Suprapubic skin (tissue), 4 donors: ENCODE measurements around the gene REPIN1. TPM values are rescaled to one million over a fixed set of nuclear protein-coding genes. Genes with fewer than 3 reads are reported as not detected.
"Not testable (repeated sequence)": the region's sequence is repeated elsewhere in the genome, so short reads cannot be mapped to it uniquely, and the experiment has no call there.

Experiments
- DNase-seq, 2 donors: peaks; one replicate each; pipeline ENCODE4 v3.0.0-alpha.2; 2019; ENCODE audit warnings: low spot score in 2 of 2
- H3K27ac ChIP-seq: fragments of 200-600 bp; sonication (generic); one replicate; pipeline ENCODE4 v1.5.1; 2019
- H3K27me3 ChIP-seq: fragments of 200-600 bp; sonication (generic); one replicate; pipeline ENCODE4 v1.5.1; 2019
- H3K36me3 ChIP-seq: fragments of 200-600 bp; sonication (generic); one replicate; pipeline ENCODE4 v1.5.1; 2019
- H3K4me1 ChIP-seq: fragments of 200-600 bp; sonication (generic); one replicate; pipeline ENCODE4 v1.5.1; 2019
- H3K4me3 ChIP-seq: fragments of 200-600 bp; sonication (generic); one replicate; pipeline ENCODE4 v1.5.1; 2019; ENCODE audit warnings: mild to moderate bottlenecking
- H3K9me3 ChIP-seq: fragments of 200-600 bp; sonication (generic); one replicate; pipeline ENCODE4 v1.5.1; 2019
- EP300 ChIP-seq: sonication (generic); formaldehyde crosslinking; IDR thresholded peaks from one replicate; pipeline ENCODE4 v1.6.1; 2017; ENCODE audit warnings: antibody characterized with exemption
- POLR2A ChIP-seq, 2 donors: fragments of 450-650 bp; IDR thresholded peaks; one replicate each; pipeline ENCODE4 v1.6.1; 2017; ENCODE audit warnings: antibody characterized with exemption in 2 of 2, mild to moderate bottlenecking in 2 of 2, moderate library complexity in 2 of 2
- POLR2AphosphoS5 ChIP-seq, 3 donors: sonication (generic); formaldehyde crosslinking; IDR thresholded peaks; one replicate each; pipeline ENCODE4 v1.6.1; 2017; ENCODE audit warnings: antibody characterized with exemption in 3 of 3
- WGBS: methylation state at CpG from one replicate; pipeline ENCODE4 v1.1.5; 2018; 5-methylcytosine and 5-hydroxymethylcytosine counted together
- total RNA-seq, 4 donors: library from RNA; depleted of rRNA; stranded (reverse); fragments of >200 nt; gene quantifications; one replicate each; pipeline ENCODE4 v1.1.0, GENCODE V29; 2016
- TF ChIP-seq, protein P1 (sequence below), 2 donors: fragments of 200-600 bp in 1 of 2; fragments of 450-650 bp in 1 of 2; sonication (generic) in 1 of 2; IDR thresholded peaks; one replicate each; pipeline ENCODE4 v1.5.1; 2016 to 2019; ENCODE audit warnings: antibody characterized with exemption in 2 of 2, mild to moderate bottlenecking in 1 of 2, moderate library complexity in 1 of 2

Gene REPIN1
- total RNA-seq, 4 donors from 2014 or later = 56.1 to 75.5 (median 73.7) TPM

DNA sequence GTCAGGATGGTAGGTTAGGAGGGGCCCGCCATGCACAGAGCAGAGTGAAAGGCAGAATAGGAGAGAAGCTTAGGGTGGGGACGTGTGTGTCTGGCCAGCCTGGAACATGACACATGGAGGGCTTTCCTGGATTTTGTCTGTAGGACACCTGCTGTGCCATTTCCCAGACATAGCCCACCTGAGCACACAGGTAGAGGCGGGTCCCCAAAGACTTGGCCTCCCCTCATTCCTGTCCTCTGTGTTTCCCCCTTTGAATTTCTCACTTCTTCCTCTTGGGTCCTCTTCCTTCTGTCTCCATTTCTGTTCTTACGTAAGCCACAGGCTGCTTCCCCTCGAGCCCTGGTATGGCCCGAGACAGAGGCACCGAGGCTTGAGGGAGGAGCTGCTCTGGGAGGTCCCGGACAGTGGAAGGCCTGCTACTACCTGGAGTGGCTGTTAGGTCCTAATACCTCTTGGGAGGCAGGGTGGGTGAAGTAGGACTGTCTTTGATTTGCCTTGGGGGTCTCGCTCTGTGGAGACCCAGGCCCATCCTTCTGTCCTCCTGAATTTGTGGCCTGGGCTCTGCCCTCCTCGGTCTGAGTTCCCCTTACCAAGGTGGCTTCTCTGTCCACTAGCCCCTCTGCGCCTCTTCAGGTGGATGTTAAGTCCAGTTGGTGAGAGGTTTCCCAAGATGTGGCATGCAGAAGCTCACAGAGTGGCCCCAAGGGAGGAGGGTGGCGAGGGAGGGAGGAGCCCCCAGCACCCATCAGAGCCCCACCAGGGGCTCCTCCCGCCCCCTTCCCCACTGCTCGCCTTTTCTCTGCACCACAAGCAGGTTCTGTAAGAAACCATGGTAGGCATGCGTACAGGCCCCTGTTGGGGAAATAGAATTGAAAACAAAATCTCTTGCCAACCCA is 16.0 kb downstream of the REPIN1 start:
- H3K9me3 ChIP-seq = no peaks in the 10 kb centered on the region
- H3K4me1 ChIP-seq = peaks cover 37% of the 10 kb centered on the region
- H3K36me3 ChIP-seq = no peaks in the 10 kb centered on the region
- TF ChIP-seq, protein P1, sequence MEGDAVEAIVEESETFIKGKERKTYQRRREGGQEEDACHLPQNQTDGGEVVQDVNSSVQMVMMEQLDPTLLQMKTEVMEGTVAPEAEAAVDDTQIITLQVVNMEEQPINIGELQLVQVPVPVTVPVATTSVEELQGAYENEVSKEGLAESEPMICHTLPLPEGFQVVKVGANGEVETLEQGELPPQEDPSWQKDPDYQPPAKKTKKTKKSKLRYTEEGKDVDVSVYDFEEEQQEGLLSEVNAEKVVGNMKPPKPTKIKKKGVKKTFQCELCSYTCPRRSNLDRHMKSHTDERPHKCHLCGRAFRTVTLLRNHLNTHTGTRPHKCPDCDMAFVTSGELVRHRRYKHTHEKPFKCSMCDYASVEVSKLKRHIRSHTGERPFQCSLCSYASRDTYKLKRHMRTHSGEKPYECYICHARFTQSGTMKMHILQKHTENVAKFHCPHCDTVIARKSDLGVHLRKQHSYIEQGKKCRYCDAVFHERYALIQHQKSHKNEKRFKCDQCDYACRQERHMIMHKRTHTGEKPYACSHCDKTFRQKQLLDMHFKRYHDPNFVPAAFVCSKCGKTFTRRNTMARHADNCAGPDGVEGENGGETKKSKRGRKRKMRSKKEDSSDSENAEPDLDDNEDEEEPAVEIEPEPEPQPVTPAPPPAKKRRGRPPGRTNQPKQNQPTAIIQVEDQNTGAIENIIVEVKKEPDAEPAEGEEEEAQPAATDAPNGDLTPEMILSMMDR (IDR thresholded peaks at IDR 0.05) = no peak
- TF ChIP-seq POLR2AphosphoS5 (IDR thresholded peaks at IDR 0.05) = no peak
- no peak for TF ChIP-seq EP300
- no peak for TF ChIP-seq POLR2A (IDR thresholded peaks at IDR 0.05)
- WGBS = 82% methylated on average over 15 of the region's 15 CpGs
- H3K27me3 ChIP-seq = no peaks in the 10 kb centered on the region
- peak in 1 of 2 donors; percentile 55 for DNase-seq
- H3K4me3 ChIP-seq = no peak overlapping the region
- peak overlapping the region; percentile 15 for H3K27ac ChIP-seq

- H3K9me3 ChIP-seq = no peaks in the 10 kb centered on the region
- TF ChIP-seq POLR2AphosphoS5 (IDR thresholded peaks at IDR 0.05) (no peak), EP300 (no peak), POLR2A (IDR thresholded peaks at IDR 0.05) (no peak)
- TF ChIP-seq, protein P1 (IDR thresholded peaks at IDR 0.05) = no peak
- peaks cover 30% of the 10 kb centered on the region for H3K4me1 ChIP-seq
- no peak overlapping the region for H3K4me3 ChIP-seq
- no peaks in the 10 kb centered on the region for H3K36me3 ChIP-seq
- H3K27me3 ChIP-seq = no peaks in the 10 kb centered on the region
- 70% methylated on average over 11 of the region's 14 CpGs for WGBS
- no peak overlapping the region for H3K27ac ChIP-seq
- no peak for DNase-seq
Measured at GRCh38 chr7:150385302-150385723, 16.7 kb downstream of the REPIN1 start.

DNA sequence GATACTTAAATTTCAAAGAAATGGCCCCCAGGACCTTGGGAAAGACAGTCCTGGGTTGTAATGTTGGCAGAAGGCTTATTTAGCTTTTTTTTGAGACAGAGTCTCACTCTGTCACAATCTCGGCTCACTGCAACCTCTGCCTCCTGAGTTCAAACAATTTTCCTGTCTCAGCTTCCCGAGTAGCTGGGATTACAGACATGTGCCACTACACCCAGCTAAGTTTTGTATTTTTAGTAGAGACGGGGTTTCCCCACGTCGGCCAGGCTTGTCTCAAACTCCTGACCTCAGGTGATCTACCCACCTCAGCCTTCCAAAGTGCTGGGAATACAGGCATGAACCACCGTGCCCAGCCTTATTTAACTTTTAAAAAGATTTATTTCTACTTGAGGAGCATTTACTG is 17.3 kb downstream of the REPIN1 start:
- H3K9me3 ChIP-seq, H3K36me3 ChIP-seq, DNase-seq, H3K4me3 ChIP-seq, H3K27ac ChIP-seq, H3K27me3 ChIP-seq: not testable (repeated sequence)
- peaks cover 27% of the 10 kb centered on the region for H3K4me1 ChIP-seq
- WGBS = 55% methylated on average over 6 of the region's 6 CpGs

DNA sequence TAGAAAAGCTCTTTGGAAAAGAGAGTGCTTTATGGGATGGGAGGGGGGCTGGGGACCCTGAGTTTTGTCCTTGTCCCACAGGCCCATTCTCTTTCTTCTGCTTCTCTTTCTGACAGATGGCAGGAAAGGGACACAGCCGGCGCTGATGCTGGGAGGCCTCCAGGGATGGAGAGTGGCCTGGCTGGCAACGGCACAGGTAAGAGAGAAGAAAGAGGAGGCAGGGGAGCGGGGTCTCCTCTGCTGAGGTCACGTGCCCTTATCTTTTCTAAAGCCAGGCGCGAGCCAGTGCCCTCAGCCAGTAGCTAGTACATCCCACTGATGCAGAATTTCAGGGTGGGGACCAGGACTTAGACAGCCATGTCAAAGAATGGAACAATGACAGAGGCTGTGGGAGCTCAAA is 19.7 kb downstream of the REPIN1 start:
- no peaks in the 10 kb centered on the region for H3K36me3 ChIP-seq
- no peaks in the 10 kb centered on the region for H3K27me3 ChIP-seq
- TF ChIP-seq POLR2AphosphoS5 (IDR thresholded peaks at IDR 0.05) = no peak
- TF ChIP-seq POLR2A (IDR thresholded peaks at IDR 0.05) = no peak
- TF ChIP-seq, protein P1 (IDR thresholded peaks at IDR 0.05) = no peak
- no peak for TF ChIP-seq EP300
- DNase-seq = no peak
- H3K4me3 ChIP-seq = no peak overlapping the region
- no peaks in the 10 kb centered on the region for H3K9me3 ChIP-seq
- peaks cover 14% of the 10 kb centered on the region for H3K4me1 ChIP-seq
- 92% methylated on average over 7 of the region's 7 CpGs for WGBS
- H3K27ac ChIP-seq = no peak overlapping the region

DNA sequence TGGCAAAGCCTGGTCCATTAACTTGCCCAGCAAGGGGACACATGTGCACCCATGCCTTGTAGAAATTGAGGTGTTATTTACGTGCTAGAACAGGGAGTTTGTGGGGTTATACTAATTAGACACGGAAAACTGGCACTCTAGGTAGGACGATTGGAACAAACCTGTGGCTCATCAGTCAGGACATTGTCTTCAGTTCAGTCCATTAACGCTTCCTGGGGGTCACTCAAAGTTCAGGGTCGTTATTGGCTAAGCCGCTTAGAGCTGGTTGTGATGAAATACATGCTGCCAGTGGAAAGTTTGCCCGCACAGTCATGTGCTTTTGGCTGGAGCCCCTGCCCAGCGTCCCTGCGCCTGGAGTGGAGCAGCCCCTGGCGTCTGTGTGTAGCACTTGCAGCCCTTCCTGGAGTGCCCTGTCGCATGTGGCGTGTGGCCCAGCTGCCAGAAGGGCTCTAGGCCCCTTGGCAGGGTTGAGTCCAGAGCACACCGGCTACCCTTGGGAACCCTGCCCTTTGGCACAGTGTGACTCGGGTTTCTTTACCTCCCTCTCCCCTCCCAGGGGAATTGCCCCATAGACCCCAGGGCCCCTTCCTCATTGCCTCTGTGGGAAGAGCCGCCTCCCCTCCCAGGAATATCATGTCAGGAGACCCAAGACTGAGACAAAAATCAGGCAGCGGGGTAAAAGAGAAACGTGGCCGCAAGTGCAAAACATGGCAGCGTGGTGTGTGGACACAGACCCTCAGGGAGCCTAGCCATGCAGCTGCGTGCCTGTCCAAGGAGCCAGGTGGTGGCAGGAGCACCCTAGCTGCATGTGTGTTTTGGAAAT is 20.3 kb downstream of the REPIN1 start:
- TF ChIP-seq, protein P1 (IDR thresholded peaks at IDR 0.05) = peak; percentile 6 to 63
- no peak for TF ChIP-seq POLR2AphosphoS5 (IDR thresholded peaks at IDR 0.05)
- H3K27ac ChIP-seq = no peak overlapping the region
- DNase-seq = peak in 1 of 2 donors; percentile 74
- no peaks in the 10 kb centered on the region for H3K9me3 ChIP-seq
- H3K36me3 ChIP-seq = no peaks in the 10 kb centered on the region
- no peak overlapping the region for H3K4me3 ChIP-seq
- H3K27me3 ChIP-seq = no peaks in the 10 kb centered on the region
- peaks cover 11% of the 10 kb centered on the region for H3K4me1 ChIP-seq
- WGBS = 81% methylated on average over 16 of the region's 20 CpGs
